GM19099 (cell line): Measurements from ENCODE around the gene ALG14.

Experiments used
- POLR2A ChIP-seq: IDR thresholded peaks from 3 replicates; pipeline ENCODE4 v1.6.1; 2011; ENCODE audit warnings: low read depth; ENCODE audit not compliant: insufficient read length; ENCODE audit errors: extremely low read depth

ALG14 gene

GRCh38 chr1:94986783-94987182, 86.0 kb downstream of the ALG14 start:
- no peak for TF ChIP-seq POLR2A

DNA sequence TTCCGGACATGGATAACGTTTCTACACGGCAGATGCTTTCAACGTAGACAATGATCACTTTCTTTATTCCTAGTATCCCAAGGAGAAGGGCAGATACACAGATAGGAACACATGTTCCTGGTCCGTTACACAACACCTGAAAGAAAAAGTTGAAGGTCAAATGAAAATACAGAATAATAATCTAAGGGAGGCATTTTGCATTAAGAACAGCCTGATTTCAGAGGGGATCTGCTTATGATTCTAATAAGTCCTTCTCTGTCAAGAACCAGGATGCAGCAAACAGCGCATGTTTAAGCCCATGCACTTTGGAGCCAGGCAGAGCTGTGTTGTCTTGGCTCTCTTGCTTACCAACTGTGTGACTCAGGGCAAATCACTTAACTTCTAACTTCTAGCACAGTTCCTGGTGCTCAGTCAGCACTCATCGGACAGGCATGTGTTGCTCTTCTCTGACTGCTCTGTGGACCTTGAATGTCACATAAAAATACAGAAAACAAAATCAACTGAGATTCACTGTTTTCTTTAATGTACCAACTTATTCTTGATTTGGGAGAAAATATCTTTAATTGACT, 89.5 kb downstream of the ALG14 start:
- no peak for TF ChIP-seq POLR2A

GRCh38 chr1:94982398-94982797, 90.4 kb downstream of the ALG14 start:
- no peak for TF ChIP-seq POLR2A

DNA sequence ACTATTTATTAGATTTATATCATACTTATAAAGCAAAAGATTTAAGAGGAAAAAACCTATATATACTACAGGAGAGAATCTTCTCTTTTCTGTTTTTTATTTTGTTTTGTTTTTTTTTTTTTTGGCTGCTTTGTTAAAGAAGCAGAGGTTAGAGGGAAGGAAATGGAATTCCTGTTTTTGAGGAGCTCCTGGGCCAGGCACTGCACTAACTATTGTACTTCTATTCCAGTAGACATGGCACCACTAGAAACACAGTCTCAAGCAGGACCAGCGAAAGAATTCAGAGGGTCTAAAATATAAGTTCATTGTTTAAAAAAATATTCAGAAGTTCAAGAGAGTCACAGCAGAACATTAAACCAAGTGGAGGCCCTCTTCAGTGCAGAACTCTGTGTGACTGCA, 91.2 kb downstream of the ALG14 start:
- TF ChIP-seq POLR2A = no peak

DNA sequence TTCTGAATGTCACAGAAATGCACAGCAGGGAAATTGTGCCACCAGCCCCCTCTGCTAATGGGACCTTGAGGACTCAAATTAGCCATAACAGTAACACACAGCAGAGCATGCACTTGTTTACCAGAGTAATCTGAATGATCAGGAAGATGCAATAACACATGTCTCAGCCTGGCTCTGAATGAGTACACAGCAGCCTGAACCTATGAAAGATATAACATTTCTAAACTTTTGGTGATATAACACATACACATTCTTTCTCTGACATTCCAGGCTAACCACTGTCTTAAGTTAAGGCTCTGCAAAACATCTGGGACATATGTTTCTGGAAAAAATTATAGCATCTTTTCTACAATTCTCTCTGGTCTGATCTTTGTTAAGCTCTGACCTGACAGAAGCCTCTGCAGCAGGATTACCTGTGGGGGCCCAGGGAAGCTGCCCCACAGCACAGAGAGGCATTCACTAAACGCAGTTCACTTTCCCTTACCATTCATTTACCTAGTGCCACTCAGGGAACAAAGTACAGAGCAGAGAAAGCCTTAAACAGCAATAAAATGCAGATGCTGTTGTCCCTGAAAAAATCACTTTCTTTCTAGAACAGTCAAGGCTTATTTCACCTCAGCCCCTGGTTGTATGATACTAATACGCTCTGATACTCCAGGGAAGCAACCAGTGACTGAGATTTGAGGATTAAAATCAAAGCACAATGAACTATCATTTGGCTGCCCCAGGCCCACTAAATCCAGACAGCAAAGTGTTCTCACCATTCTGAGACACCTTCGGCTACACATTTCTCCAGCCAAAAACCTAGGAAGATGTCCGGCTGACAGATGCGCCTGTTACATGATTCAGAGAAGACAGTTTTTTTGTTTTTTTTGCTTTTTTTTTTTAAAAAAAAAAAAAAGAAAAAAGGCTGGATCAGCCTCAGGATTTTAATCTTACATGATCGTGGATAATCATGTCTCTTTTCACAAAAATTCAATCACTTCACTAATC, 91.9 kb downstream of the ALG14 start:
- TF ChIP-seq POLR2A = no peak

DNA sequence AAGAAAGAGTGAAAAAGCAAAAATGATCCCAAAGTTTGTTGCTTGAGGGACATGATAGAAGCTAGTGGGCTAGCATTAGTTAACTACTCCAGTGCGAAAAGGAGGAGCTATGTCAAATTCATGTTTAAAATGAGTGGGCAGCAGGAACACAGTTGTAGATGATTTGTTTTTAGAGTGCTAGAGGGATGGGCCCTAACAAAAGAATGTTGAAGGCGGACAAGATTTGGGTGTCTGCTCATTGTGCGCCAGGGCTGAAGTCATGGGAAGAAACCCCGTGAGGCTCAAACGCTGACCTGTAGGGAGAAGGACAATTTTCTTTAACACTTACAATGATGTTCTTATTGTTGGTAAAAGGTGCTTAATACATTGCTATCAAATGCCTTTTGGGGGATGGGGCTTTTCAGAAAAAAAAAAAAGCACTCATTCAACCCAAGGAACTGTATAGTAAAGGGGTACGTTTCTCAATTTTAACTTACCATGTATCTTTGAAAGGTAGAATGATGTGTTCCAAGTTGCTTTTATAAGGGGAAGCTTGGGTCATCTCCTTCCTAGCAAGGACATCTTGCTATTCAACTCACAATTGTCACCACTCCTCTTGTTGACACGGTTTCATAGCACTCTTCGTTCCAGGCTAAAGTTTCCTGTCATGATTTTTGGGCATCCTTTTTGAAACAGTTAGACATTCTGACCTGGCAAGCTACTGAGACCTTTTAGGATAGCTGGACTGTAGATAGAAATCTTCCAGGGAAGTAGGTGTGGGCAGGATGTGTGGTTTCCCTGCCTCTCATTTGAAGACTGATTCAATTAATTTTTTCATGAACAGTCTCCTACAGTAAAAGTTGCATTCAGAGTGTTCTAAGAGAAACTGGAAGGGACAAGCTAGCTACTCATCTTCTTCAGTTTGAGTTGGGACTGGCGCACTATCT, 92.8 kb downstream of the ALG14 start:
- no peak for TF ChIP-seq POLR2A

- no peak for TF ChIP-seq POLR2A
These were observed 93.6 kb downstream of the ALG14 start for GRCh38 chr1:94979131-94979530.

DNA sequence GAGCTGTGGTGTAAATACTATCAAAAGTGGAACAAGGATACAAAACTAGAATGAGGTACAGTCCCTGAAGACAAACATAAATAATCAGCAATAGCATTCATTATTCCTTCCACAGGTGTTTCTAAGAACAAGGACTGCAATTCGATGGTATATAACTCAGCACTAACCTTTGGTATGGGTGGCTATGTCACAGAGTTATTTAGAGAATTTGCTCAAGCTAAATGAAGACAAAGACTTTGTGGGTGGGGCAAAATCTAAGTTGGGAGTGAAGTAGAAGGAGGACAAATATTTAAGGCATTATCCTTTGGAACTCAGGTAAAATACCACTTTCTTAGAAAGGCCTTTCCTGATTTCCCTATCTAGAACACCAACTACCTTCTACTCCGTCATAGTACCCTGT, 94.3 kb downstream of the ALG14 start:
- no peak for TF ChIP-seq POLR2A

DNA sequence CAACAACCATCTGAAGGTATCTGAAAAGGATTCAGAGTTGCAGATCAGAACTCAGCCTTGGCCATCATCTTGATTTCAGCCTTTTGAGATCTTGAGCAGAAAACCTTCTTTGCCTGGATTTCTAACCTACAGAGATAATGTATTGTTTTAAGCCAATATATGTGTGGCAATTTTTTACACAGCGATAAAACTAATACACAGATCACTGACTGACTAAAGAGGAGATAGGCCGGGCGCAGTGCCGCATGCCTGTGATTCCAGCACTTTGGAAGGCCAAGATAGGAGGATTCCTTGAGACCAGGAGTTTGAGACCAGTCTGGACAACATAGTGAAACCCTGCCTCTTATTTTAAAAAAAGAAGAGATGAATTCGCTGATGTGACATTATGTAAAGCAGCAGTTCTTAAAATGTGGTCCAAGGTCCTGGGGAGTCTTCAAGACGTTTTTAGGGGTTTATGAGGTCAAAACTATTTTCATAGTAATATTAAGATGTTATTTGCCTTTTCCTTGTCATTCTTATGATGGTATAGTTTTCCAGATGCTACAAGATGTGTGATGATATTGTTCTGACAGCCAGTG, 95.7 kb downstream of the ALG14 start:
- no peak for TF ChIP-seq POLR2A

DNA sequence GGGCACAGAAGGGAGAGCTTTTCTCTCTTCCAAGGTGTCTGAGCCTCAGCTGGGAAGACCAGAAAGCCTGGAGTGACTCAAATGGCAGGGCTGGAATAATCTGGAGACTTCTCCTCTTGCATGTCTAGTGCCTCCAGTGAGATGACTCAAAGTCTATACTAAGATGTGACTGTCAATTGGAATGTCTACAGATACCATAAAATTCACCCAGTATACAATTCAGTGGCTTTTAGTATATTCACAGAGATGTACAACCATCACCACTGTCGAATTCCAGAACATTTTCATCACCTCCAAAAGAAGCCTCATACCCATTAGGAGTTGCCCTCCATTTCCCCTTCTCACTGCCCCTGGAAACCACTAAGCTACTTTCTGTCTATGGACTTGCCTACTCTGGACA, 97.9 kb downstream of the ALG14 start:
- no peak for TF ChIP-seq POLR2A

DNA sequence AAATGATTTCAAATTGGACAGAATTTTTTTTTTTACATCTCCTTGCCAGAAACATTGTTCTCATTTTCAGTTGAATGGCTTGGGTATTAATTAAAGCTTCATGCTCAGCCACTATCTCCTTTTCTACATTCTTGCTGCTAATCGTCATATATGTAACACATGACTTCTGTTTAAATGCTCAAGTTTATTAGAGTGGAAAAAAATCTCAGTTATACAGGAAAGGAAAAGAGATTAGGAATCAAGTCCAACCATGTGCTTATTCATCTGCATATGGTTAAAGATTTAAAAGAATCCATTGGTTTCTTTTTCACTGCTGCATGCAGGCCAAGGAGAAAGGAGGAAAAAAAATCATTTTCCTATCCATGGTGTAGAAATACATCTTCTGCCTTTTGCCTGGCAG, 98.5 kb downstream of the ALG14 start:
- TF ChIP-seq POLR2A = no peak

DNA sequence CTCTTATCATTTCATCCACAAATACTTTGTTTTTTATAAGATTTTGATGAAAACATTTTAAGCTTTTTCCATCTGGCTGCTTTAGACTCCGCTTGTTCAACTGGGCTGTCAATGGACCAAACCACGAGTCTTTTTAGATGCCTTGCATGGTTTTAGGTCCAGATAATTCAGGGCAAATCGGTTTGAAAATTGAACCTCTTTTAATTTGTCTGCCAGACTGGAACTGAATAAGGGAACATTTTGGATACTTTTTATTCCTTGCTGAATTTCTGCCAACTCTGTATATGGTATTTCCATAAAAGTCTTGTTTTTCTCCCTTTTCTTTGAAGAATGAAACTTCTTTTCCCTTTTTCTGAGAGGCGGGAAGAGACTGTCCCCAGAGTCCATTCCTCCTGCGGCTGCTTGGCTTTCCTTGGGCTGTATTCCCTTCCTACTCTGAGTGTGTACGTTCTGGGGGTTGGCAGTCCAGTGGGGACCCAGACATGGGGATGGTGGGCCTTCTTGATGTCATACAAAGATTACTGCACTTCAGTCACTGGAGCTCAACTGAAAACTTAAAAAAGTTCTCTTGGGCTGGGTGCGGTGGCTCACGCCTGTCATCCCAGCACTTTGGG, 99.3 kb downstream of the ALG14 start:
- TF ChIP-seq POLR2A = no peak

DNA sequence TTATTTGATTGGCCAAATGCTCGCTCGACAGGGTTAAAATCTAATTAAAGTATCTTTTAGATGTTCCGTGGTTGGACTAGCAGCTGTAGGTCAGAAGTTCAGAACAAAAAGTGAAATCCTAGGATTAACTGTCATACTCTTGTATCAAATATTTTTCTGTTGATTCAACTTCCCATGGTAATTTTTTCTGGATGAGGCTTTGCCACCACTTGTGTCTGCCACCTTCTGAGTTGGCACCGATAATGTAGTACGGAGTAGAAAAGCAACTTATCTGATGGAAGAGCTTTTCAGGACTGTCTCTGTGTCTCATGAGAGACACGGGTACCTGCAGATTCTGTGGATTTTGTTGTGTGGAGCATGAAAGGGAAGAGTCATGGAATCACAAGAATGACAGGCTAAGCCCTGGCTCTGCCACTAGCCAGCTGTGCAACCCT, 101.2 kb downstream of the ALG14 start:
- TF ChIP-seq POLR2A = no peak

DNA sequence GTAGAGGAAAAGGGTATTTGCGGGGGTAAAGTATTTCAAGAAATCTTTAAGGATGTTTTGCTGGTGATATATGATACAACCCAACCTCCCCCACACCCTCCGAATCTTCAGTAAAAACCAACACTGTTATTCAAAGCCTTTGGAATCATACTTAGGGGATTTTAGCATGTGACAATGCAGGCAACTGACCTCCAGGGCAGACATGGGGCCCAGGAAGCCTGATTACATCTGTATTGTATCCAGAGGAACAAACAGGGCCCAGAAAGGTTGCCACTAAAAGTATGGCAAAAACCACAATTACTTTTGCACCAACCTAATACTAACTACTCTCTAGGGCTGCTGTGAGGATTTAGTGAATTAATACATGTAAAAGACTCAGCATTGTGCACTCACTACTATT, 102.0 kb downstream of the ALG14 start:
- TF ChIP-seq POLR2A = no peak
